OCI-LY1 (cell line): ENCODE measurements around the gene PCDHGC3.
"Not testable (repeated sequence)": the region's sequence is repeated elsewhere in the genome, so short reads cannot be mapped to it uniquely, and the experiment has no call there.

Experiments
- CTCF ChIP-seq: fragments of 200-600 bp; sonication (generic), shearing (Covaris generic); IDR thresholded peaks from 2 replicates; pipeline ENCODE4 v1.5.1; 2017; ENCODE audit warnings: mild to moderate bottlenecking, antibody characterized with exemption, low read length, moderate library complexity, mixed read lengths
- EZH2 ChIP-seq: fragments of 200-600 bp; sonication (generic), shearing (Covaris generic); IDR thresholded peaks from 2 replicates; pipeline ENCODE4 v1.8.0; 2017; ENCODE audit warnings: borderline replicate concordance, mixed run types, mild to moderate bottlenecking, antibody characterized with exemption, low read length, moderate library complexity, mixed read lengths

GRCh38 chr5:141432726-141433125, 43.0 kb upstream of the PCDHGC3 start:
- TF ChIP-seq CTCF, EZH2: not testable (repeated sequence)
